Measurements from ENCODE around the gene SPRING1.
A peak's percentile ranks its signal among the peaks of the same experiment; 100 is the strongest.
"Not testable (repeated sequence)": the region's sequence is repeated elsewhere in the genome, so short reads cannot be mapped to it uniquely, and the experiment has no call there.

The SPRING1 gene, protein sequence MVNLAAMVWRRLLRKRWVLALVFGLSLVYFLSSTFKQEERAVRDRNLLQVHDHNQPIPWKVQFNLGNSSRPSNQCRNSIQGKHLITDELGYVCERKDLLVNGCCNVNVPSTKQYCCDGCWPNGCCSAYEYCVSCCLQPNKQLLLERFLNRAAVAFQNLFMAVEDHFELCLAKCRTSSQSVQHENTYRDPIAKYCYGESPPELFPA

DNA sequence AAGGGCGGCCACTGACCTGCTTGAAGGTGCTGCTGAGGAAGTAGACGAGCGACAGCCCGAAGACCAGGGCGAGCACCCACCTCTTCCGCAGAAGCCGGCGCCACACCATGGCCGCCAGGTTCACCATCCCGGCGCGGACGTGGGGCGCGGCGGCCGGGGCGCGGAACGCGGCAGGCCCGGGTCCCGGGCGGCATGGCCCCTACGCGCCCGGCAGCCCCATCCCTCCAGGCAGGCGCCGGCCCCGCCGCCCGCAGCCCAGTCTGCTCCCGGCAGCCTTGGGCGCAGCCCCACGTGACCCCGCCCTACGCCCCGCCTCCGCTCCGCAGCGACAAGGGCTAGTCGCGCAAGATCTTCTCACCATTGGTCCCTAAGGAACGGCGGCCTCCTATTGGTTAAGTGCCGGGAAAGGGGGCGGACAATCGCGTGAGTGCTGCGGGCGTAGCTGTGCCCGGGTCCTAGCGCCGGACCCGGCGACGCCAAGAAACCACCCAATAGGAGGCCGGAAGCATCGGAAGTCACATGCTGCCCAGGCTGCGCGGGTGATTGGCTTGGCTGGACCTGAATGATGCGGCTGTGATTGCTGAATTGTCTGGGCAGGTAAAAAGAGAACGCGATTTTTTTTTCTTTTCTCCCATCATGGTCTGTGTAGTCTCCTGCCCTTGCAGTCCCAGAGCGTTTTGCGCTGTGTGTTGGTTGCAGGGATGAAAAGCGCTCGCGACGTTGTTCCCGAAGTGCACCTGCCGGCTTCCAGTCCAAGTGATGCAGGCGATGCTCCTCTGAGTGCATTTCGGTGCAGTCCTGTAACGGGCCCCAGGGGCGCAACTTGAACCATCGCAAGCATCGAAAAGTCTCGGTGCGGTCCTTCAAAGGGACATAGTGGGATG is at the start of gene SPRING1, which contains the start of gene RNFT2:
TSS of gene SPRING1 (minus strand) at position 296 of the 884 bp plus-strand sequence. CDS start at position 127, 169 bp downstream.
TSS of gene RNFT2 (plus strand) at position 542 of the 884 bp plus-strand sequence. CDS start 2,183 bp downstream, outside the sequence.
- peak; percentile 87 to 100 (median 99) for DNase-seq

DNA sequence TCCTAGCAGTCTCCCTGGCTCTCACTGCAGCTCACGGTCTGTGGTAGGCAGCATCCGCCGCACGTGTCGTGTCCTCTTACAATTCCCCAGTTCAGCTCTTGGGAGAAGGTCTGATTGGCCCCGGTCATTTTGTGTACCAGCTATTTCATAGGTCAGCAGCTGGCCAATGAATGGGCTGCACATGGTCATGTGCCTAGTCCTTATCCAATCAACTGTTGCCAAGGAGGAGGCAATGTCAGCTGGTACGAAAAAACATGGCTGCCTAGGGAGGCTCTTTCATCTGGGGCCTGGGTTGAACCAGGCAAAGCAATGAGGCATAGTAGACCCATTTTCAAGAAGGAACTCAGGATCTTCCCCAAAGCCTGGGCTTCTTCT is 46.4 kb upstream of the SPRING1 start:
- no peak for DNase-seq

DNA sequence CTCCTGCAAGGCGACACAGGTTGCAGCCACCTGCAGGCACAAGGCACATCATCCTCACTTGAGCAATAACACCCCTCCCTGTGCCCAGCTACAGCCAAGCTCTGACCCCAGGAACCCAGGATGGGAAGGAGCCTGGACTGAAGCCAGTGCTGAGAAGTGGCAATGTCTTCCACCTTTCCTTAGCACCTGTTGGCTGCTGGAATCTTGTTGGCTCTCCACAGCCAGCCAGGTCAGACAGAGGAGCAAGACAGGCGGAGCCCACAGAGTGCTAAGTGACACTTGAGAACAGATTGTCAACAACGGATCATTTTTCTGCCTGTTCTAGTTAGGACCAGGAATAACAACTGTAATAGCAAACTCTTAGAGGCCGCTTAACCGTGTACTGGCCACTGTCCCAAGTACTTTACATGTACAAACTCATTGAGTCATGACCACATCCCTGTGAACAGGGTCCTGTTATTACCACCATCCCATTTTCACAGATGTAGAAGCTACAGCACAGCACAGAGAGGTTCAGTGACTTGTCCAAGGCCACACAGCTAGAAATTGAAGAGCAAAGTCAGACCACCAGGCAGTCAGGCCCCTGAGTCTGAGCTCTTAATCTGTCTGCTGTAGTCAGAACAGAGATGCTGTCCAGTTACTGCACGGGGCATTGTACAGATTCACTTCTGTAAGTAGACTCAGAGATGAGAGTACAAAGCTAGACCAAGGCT is 45.8 kb upstream of the SPRING1 start:
- DNase-seq, result no peak

DNA sequence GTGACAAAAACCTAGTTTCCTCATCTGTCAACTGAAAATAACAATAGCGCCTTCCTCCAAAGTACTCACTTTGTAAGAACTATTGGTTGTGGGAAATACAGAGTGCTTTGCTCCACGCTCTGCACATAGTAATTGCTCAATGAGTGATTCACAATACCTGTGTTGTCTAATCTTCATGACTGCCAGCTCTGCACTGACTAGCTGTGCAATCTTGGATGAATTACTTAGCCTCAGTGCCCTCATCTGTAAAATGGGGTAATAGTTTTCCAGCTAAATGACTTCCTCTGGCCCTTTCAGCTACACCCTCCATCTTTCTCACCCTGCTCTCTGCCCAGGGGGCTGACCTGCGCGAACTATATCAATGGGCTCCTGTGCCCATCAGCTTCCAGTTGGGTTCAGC is 43.1 kb upstream of the SPRING1 start:
- no peak for DNase-seq

DNA sequence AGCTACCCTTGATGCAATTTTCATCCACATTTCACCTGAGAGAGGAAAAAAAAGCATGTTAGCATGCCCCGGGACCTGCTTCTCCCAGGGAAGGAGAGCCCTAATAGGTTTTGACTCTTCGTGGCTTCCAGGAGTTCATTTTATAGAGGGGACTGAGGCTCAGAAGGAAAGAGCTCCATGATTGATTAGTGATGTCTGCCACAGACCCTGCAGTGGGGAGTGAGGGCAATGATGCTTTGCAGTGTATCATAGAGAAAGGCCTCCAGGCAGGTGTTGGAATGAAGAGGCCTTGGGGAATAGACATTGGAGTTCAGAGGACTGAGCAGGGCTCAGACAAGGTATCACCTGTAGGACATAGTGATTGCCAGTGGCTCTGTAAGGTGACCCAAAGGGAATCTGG is 41.7 kb upstream of the SPRING1 start:
- no peak for DNase-seq

DNA sequence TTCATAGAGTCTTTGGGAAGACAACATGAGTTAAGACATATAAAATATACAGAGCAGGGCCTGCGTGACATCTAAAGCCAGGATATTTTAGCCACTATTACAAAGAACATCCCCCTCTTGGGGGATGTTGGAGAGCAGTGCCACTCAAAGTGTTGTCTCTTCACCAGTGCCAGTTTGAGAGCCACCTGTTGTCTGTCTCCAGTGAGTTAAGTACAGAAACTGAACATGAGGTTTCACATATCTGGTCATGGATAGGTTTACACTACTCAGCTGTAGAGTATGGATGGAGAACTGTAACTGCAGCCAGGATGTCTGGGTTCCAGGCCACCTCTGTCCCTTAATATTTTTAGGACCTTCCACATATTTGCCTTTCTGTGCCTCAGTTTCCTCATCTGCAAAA is 39.4 kb upstream of the SPRING1 start:
- no peak for DNase-seq

DNA sequence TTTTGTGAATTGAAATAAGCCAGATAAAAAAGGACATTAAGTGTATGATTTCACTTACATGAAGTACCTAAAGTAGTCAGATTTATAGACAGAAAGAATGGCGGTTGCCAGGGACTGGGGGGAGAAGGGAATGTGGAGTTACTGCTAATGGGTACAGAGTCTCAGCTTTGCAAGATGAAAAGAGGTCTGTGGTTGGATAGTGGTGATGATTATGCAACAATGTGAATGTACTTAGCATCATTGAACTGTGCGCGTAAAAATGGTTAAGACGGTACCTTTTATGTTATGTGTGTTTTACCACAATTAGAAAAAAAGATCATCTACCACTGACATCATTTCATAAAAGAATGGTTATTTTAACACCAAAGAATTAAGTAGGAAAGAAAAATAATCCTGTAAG is 36.2 kb upstream of the SPRING1 start:
- DNase-seq, result no peak

DNA sequence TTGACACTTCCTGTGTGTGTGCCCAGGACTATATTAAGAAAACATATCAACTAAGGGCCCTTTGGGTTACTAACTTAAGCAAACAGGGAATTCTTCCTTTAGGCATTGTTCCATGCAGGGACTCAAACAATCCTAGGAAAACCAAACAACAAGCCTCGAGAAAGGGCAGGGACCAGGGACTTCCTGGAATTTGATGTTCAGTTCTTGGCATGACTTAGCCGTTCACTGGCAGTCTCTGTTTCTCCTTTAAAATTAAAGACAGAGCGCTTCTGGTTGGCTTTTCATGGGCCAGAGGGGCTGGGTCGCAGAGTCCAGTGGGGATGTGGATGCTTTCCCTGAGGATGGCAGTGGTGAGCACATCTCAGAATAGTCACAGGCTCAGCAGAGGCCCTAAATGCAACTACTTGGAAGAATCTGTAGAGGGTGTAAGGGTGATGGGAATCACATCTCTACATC is 35.4 kb upstream of the SPRING1 start:
- DNase-seq, result no peak

DNA sequence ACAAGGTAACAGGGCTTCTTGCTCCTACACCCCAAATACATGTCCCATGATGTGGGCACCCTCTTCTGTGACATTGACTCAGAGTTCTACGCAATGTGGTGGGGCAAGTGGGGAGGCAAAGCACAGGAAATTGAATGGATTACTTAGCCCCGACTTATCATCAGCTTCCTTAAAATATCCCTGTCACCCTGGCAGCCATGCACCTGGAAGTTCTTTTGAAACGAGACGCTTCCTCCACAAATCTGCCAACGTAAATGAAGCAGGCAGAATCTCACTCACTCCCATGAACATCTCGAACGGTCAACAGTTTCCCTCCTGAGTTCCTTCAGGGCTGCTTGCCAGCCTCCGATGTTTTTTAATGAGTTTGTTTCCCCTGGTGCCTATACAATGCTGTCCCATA is 33.8 kb upstream of the SPRING1 start:
- no peak for DNase-seq

DNA sequence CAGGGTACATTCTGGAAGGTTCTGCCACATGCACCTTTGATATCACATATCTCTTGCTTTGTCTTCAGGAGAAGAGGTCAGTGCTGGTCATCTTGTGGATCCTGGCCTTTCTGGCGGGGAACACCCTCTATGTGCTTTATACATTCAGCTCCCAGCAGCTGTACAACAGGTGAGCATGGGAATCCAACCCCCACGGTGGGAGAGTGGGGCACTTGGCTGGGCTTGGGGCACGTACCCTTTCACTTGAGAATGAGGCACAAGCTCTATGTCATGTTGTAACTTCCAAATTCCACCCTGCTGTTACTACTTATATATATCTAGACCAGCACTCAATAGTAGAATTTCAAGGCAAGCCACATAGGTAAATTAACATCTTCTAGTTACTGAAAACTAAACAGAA is 28.9 kb upstream of the SPRING1 start:
- no peak for DNase-seq

DNA sequence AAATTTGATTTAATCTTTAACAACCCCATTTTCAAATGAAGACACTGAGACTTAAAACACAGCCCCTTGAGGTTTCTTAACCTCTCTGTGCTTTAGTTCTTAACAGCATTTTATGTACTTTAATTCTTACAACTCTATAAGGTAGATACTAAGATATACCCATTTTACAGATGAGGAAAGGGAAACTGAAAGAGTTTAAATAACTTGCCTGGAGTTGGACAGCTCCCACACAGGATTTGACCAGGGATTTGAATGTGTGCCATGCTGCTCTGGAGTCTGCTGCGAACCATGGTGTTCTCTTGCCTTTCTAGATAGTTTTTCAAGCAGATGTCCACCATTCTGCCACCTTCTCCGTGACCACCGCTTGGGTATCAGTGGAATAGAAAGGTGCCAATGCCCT is 28.4 kb upstream of the SPRING1 start:
- DNase-seq, result no peak

DNA sequence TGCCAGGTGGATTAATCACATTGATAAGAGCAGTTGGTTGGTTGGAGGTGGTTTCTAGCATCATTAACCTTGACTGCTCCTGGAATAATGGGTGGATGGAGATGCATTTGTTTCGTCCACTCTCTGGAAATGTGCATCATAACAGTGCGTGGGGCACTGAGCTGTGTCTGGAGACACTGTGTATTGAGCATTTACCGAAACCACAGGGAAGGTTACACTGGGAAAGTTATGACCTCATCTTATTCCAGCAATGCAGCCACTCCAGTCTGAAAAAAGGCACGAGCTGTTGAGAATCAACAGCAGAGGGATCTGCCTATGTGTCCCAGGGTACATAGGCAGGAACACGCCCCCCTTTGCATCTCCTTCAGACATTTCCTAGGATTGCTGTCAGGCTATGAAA is 27.4 kb upstream of the SPRING1 start:
- no peak for DNase-seq

DNA sequence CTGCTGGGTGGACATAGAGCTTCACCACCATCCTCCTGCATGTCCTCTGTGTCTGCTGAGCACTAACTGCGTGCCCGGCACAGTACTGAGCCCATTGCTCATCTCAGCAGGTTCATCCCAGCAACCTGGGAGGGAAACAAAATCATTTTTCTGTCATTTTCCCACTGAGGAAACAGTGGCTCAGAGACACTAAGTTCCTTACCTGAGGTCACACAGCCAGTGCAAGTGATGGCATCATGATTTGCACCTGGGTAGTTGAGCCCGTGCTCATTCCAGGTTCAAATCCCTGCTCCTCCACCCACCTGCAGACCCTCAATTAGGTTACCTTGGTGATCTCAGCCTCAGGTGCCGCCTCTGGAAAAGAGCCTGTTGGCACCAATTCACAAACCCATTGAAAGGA is 23.6 kb upstream of the SPRING1 start:
- DNase-seq, result no peak

DNA sequence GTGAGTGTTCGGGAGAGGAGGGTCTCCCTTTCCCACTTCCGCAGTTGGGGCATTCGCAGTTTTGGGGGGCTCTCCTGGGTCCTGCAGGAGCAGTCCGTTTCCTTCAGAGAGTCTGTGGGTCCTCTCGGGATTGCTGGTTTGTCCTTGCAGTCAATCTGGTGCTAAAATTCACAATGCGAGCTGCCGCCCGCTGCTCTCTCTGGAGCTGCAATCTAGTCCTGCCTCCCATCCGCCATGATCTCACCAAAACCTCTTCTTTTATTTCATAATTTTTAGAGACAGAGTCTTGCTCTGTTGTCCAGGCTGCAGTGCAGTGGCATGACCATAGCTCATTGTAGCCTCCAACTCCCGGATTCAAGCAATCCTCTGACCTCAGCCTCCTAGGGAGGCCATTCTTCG is 22.8 kb upstream of the SPRING1 start:
- DNase-seq, result no peak

DNA sequence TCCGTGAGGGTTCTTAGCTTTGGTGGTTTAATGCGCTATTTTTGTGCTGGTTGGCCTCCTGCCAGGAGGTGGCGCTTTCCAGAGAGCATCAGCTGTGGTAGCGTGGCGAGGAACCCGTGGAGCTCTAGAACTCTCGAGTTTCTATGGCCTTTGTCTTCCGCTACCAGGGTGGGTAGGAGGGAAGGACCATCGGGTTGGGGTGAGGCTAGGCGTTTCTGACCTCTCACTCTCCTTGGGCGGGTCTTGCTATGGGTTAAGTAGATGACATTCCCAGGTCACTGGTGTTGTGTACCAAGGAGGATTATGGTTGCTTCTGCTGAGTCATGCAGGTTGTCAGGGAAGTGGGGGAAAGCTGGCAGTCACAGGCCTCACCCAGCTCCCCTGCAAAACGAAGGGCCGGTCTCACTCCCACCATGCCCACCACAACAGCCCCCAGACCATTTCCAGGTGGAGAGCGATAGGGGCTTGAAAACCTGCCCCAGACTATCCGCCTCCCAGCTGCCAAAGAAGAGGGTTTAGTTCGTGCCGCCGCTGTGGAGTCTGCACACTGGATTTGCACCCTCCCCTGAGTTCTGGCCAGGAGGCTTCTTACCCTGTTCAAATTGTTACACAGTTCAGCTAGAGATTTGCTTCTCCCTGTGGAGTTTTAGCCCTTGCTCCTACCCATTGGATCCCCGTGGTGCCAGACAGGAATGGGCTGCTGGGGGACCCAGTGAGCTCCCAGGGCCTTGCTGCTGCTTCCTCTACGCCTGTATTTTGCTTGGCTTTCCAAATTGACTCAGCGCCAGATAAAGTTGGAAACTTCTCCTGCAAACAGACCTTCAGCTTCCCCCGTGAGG is 22.1 kb upstream of the SPRING1 start:
- no peak for DNase-seq

DNA sequence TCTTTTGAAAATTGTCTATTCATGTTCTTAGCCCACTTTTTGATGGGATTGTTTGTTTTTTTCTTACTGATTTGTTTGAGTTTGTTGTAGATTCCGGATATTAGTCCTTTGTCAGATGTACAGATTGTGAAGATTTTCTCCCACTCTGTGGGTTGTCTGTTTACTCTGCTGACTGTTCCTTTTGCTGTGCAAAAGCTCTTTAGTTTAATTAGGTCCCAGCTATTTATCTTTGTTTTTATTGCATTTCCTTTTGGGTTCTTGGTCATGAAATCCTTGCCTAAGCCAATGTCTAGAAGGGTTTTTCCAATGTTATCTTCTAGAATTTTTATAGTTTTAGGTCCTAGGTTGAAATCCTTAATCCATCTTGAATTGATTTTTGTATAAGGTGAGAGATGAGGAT is 16.9 kb upstream of the SPRING1 start:
- DNase-seq, result not testable (repeated sequence)

DNA sequence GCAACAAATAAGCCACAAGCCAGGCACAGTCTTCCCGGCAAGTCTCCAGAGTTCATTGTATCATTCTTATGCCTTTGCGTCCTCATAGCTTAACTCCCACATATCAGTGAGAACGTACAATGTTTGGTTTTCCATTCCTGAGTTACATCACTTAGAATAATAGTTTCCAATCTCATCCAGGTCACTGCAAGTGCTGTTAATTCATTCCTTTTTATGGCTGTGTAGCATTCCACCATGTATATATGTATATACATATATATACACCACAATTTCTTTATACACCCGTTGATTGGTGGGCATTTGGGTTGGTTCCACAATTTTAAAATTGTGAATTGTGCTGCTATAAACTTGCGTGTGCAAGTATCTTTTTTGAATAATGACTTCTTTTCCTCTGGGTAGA is 16.2 kb upstream of the SPRING1 start:
- DNase-seq, result not testable (repeated sequence)

DNA sequence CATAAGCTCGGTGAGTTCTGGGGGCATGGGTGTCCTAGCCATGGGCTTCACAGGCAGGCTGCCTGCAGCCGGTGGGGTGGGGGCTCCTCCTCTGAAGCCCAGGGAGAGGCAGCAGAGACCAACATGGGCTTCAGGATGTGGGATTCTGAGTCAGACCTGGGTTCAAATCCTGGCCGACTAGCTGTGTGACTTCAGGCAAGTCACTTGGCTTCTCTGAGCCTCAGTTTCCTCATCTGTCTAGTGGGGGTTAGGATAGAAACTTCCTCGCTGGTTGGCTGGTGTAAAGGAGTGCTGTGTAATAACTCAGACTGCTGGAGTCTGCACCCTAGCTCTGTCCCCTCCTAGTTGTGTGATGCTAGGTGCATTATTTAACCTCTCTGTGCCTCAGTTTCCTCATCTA is 12.4 kb upstream of the SPRING1 start:
- DNase-seq, result no peak

DNA sequence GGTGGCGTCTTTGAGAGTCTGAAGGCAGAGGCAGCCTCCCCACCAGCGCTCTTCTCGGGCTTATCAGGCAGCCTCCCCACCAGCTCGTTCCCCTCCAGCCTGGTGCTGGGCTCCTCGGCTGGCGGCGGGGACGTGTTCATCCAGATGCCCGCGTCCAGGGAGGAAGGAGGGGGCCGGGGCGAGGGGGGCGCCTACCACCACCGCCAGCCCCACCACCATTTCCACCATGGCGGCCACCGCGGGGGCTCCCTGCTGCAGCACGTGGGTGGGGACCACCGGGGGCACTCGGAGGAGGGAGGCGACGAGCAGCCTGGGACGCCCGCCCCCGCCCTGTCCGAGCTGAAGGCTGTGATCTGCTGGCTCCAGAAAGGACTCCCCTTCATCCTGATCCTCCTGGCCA is 12.0 kb upstream of the SPRING1 start:
- no peak for DNase-seq

DNA sequence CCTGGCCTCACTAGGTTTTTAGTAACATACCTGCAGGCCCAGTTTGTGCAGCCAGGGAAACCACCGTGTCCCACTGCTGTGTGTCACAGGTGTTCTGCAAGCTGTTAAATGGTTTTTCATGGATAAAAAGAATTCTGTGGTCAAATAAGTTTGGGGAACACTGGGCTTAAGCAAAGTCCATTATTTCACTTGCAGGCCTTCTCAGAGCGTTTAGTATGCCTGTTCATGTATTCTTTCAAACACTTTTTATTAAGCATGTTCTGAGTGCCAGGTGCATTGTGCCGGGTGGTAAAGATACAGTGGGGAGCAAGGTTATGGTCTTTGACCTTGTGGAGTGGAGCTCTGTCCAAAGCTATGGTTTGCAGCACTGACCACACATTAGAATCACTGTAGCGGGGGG is 7.7 kb upstream of the SPRING1 start:
- DNase-seq, result no peak

DNA sequence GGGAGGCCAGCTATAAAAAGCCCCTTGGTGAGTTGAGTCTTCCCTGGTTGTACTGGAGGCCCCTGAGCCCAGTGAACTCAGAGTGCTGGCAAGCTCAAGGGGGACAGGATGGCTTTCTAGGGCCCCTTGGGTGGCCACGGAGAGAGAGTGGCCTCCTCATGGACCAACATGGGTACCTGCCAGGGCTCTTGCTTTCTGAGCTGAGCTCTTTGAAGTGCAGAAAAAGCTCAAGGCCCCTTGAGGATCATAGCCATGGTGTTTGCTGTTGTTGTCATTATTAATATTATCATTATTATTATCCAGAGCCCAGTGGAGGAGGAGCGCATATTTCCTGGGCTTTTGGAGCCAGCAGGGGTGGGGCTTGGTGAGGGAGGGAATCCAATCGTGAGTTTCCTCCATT is 6.9 kb upstream of the SPRING1 start:
- DNase-seq, result no peak
